Lung microvascular endothelial cell (primary cell): ENCODE results near the gene RYR2. TPM values are rescaled to one million over a fixed set of nuclear protein-coding genes. Genes with fewer than 3 reads are reported as not detected.
"Not testable (repeated sequence)": the region's sequence is repeated elsewhere in the genome, so short reads cannot be mapped to it uniquely, and the experiment has no call there.

Experiments
- DNase-seq, 2 donors: peaks; one replicate each; pipeline versions ENCODE4 v3.0.0 to v3.0.0-alpha.2; 2010; ENCODE audit warnings: low read depth in 2 of 2
- total RNA-seq: library from RNA; depleted of rRNA; stranded (reverse); fragments of >200 nt; gene quantifications from 2 replicates; pipeline ENCODE4 v1.2.1, GENCODE V29; 2014

RYR2 gene
- total RNA-seq, 1 donor from 2014 or later = under 0.01 TPM

GRCh38 chr1:237327061-237327460 lies 285.1 kb downstream of the RYR2 start:
- DNase-seq = no peak

DNA sequence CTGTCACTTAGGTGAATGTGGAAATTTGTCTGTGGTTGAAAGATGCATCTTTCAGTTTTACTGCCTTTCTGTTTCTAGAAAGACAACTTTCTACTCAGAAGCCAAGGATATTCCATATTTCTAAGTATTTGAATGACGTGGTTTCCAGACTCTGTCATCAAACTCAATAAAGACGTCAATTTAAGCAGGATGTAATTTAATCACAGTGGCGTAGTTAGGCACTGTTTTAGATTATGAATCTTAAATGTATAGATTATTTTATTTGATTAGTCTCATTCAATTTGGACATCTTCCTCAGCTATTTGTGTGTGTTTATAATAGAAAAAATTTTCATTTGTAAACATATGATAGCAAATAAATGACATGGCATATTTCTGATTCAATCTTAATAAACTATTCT lies 298.9 kb downstream of the RYR2 start:
- no peak for DNase-seq

GRCh38 chr1:237341391-237341790 lies 299.4 kb downstream of the RYR2 start:
- DNase-seq = no peak

DNA sequence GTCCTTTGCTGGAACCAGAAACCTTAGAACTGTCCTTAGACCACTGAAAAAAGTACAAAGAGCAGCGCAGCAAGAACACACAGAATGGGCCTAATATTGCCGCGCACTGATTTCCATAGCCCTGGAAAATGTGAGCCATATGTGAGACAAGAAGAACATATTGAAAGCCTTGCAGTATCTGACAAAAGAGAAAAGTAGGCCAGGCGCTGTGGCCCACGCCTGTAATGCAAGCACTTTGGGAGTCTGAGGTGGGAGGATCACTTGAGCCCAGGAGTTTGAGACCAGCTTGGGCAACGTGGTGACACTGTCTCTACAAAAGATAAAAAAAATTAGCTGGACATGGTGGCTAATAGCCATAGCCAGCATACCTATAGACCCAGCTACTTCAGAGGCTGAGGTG lies 300.7 kb downstream of the RYR2 start:
- no peak for DNase-seq

GRCh38 chr1:237352747-237353146 lies 310.8 kb downstream of the RYR2 start:
- DNase-seq = no peak

GRCh38 chr1:237353918-237354317 lies 311.9 kb downstream of the RYR2 start:
- no peak for DNase-seq

GRCh38 chr1:237355022-237355421 lies 313.0 kb downstream of the RYR2 start:
- DNase-seq = no peak

DNA sequence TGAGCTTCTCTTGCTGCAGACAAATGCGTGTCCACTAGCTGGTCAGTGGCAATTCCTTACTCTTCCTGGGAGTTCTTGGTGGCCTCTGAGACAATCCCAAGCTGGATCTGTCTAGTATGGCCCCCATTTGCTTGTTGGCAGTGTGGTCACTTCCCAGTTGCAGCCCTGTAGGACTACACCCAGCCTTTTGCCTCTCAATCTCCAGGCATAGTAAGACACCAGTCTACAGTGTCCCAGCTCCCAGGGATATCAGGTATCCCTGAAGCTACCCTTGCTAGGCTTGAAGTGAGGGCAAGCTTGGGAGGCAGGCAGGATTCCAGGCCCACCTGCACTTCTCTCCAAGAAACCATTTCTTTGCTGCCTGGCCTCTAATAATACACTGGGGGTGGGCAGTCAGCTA lies 316.6 kb downstream of the RYR2 start:
- no peak for DNase-seq

- DNase-seq = no peak
Measured at GRCh38 chr1:237367758-237368157, 325.8 kb downstream of the RYR2 start.

DNA sequence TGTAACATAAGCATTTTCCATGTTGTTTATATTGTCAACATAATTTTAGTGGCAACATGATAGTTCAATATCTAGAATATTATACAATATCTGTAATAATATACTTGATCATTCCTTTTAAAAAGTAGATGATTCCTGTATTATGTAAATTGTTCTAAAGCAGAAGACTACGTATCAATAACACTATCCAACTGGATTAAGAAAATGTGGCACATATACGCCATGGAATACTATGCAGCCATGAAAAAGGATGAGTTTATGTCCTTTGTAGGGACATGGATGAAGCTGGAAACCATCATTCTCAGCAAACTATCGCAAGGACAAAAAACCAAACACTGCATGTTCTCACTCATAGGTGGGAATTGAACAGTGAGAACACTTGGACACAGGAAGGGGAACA lies 329.5 kb downstream of the RYR2 start:
- not testable (repeated sequence) for DNase-seq

DNA sequence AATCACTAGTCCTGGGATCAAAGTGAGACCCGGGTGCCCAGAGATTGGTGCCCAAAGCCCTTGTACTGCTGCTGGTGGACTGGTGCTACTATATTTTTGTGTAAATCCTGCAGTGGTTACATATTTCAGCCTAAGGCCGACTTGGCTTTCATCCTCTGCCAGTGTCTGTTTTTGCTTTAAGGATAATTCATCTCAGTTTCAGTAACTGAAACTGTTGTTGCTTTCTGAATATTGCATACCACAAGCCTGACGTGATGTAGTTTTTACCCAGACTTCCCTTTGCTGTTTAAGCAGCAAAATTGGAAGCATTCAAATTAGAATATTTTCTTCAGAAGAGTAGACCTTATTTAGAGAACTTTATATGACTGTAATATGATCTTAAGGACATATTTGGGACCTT lies 341.8 kb downstream of the RYR2 start:
- DNase-seq = no peak

GRCh38 chr1:237384213-237384612 lies 342.2 kb downstream of the RYR2 start:
- no peak for DNase-seq

GRCh38 chr1:237386362-237387143 lies 344.6 kb downstream of the RYR2 start:
- peak; percentile 19 to 40 for DNase-seq

DNA sequence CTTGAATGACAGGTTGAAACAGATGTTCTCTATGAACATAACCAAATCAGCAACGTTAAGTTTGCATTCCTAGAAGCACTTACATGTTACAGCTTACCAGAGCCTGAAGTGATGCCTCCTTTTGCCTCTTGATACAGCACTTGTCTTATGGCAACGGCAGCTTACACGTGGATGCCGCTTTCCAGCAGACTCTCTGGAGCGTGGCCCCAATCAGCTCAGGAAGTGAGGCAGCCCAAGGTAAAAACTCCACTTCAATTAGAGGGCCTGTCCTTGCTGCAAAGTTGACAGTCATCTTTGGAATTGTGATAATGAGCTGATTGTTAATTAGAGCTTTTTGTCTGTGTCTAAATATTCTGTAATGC lies 345.1 kb downstream of the RYR2 start:
- DNase-seq = no peak

DNA sequence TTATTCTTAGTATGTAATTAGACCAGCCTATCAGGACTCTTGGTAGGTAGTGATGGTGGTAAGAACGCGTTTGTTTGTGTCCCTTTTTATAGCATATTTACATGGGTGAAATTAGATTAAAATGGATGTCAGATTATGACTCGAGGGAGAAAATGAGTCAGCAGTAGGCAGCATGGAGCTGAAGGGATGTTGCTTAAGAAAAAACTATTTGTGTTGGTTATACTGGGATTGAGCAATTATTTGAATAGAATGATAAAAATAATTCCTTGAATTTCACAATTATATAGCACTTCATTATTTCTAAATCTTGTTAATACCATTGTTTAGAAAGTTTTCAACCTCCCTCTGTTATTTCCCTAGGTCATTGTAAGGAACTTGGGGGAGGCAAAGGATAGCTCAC lies 348.8 kb downstream of the RYR2 start:
- no peak for DNase-seq

DNA sequence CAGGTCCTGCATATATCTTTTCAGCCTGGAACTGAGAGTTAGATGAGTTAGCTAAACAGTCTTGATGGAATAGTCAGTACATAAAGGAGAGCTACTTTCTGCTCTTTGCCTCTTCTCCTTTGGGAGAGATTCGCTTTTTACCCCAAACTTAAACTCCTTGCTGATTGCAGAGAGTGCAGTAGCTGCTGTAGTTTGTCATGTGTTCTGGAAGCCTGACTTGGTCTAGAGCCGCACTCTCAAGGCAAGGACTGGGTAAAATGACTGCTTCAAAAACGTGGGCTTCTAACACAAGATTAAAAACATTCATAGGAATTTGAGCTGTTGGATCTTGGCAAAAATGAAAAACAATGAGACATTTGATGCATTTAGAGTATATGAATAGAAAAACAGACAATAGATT lies 351.6 kb downstream of the RYR2 start:
- DNase-seq = no peak

- DNase-seq = no peak
Measured at GRCh38 chr1:237394281-237394680, 352.3 kb downstream of the RYR2 start.

DNA sequence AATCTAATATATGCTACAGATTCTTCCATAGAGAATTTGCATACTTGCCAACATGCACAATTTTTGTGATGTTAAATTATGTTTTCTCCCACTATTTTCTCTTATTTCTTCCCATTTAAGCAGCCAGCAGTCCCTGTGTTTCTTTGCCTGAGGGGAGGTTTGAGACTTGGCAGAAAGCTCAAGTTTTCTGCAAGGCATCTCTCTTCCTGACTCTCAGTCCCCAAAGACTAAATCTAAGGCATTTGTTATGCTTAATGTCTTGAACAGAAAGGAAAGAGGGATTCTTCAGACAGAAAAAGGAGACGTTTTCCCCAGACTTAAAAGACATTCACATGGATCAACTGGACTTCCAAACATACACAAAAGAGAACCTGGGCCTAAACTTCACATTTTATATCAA lies 354.4 kb downstream of the RYR2 start:
- DNase-seq = no peak

- no peak for DNase-seq
Measured at GRCh38 chr1:237398751-237399150, 356.8 kb downstream of the RYR2 start.

DNA sequence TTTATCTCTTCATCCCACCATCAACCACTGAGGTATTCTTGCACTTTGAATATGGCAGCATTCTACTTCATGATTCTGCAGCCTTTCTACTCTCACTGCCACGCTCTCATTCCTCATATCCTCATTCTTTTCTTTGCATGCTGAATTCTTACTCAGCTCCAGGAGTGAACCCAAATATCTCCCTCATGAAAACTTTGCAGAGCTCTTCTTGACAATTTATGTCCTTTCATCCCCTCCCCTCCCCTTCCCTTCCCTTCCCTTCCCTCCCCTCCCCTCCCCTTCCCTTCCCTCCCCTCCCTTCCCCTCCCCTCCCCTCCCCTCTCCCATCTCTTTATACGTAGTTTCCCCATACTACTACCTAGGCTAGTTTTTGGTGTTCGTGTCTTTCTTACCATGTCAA lies 363.9 kb downstream of the RYR2 start:
- DNase-seq = no peak

- no peak for DNase-seq
Measured at GRCh38 chr1:237411621-237412020, 369.6 kb downstream of the RYR2 start.

GRCh38 chr1:237416924-237417655 lies 375.1 kb downstream of the RYR2 start:
- no peak for DNase-seq

GRCh38 chr1:237428809-237429208 lies 386.8 kb downstream of the RYR2 start:
- no peak for DNase-seq
